A172 (cell line): Measurements from ENCODE around the gene IMMP2L. TPM values are rescaled to one million over a fixed set of nuclear protein-coding genes. Genes with fewer than 3 reads are reported as not detected.
A peak's percentile ranks its signal among the peaks of the same experiment; 100 is the strongest.

ENCODE experiments used
- DNase-seq: peaks from one replicate; pipeline ENCODE4 v3.0.0-alpha.2; 2015; ENCODE audit warnings: low spot score
- total RNA-seq: library from RNA; depleted of rRNA; stranded (reverse); fragments of >200 nt; shearing (Covaris generic); gene quantifications from 2 replicates; pipeline ENCODE4 v1.2.3, GENCODE V29; 2014

Gene IMMP2L
- total RNA-seq, 1 experiment from 2014 or later: 22.6 TPM

DNA sequence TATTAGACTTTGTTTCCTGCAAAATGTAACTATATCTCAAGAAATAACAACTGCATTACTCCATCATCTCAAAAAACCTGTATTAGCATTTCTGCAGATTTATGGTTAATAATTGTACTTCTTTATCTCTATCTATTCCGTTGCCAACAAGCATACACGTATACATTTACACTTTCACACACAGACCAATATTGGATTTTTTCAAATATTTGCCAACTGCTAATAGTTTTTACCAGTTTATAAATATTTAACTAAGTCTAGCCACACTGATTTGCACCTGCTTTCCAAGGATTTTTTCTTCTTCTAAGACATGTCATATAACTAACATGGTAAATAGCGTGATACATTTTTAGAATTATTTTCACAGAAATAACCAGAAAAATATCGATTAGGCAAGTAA, 459.2 kb downstream of the IMMP2L start:
- no peak for DNase-seq

DNA sequence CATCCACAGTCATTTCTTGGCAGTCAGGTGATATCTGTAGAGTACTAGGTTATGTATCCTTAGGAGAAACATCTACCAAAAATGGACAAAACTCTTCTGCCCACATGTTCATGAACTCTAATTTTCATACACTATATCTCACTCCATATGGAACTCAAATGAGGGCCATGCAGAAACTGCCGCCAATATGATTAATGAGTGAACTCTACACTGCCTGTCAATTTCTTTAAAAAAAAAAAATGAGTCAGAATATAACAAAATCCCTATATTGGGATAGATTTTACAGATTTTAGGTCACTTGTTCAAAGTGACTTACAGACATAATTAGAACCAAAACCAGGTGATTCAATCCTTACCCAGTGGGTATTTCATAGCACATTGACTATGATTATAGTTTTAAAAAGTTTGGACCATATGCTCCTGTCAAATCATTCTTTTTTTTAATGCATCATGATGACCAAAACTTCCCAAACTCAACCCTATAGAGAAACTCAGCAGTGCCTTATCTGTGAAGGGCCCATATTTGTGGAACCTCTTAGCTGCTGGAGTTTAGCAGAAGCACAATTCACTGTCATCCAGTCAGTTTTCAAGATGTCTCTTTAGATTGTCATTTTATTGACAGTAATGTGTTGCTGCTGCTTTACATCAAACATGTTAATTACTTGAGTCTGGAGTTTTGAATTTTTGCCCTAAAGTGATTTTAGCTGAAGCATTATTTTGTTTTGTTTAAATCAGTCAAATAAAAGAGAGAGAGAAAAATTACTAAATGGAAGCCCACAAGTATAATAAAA, 460.2 kb downstream of the IMMP2L start:
- no peak for DNase-seq

DNA sequence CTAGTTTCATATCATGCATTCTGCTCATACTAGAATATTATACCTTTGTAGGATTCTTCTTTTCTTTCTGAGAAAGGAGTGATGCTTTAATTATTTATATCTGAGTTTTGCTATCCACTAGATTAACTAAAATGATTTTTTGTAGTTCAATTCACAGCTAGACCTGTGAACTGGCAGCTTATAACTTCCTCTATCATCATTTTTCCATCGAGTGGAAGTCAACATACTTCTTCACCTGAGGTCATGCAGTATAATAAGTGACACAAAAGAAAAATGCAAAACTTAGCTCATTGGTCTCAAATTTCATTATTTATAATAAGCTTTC, 463.4 kb downstream of the IMMP2L start:
- DNase-seq: no peak

DNA sequence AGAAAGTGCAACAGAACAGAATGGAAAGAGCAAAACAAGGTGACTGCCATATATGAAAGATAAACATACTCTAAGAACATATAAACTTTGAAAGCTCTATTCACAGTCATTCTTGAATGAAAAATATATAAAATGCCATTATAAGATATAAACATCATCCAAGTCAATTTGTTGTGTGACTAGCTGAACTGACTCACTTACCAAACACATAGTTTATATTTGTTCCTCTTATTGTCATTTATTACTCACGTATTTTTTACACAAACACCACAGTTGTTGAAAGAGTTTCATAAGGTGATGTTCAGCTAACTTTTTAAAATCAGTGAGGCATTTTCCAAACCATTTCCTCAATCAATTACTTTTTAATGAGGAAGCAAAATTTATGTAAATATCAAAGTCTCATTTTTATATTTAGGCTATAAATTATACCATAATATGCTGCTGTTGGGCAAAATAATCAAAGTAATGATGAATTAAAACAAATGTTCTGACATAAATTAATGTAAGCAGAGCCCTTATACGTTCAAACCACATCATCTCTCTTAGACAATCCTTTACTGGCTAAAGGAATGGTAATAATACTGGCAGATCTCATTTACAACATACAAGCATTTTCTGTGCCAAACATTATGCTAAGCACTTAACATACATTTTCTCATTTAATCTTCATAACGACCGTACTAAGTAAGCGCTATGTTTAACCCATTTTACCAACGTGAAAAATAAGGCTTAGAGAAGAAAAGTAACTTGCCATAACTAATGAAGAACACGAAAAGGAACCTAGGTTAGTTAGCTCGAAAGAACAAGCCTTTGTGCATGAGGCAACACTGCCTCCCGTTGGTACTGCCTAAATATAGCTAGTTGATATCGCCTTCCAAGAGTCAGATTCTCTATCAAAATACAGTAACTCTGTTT, 464.0 kb downstream of the IMMP2L start:
- no peak for DNase-seq

DNA sequence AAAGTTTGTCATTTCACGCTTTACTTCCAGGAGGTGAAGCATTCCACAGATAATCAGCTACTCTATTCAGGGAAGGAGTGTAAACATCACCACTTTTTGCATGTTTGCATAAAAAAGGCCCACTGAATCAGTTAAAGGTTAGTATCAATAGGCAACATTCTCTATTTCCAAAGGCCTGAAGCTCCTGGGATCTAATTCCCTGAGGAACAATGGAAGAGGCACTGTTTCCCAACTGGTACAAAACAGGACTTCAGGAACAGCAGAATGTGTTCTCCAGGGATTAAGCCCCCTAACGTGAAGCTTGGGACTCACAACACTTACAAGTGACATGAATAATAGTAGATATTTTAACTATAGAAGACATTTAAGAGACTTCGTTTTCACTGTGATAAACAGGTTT, 465.3 kb downstream of the IMMP2L start:
- DNase-seq: no peak

DNA sequence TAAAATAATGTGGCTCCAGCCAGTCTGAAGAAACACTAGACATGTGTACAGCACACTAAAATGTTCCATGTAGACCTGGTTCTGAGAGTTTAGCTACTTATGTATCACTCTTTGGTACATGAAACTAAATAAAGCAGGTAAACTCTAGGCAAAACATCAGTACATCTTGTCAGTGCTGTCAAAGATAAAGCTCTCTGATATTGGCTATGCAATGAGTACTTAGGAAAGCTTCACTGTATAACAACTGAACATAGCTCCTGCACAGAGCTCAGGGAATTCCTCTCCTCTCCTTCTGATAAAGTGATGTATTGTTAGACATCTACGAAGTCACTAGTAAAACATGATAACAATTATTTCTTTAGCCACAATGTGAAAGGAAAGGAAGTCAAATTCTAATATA, 467.9 kb downstream of the IMMP2L start:
- DNase-seq: no peak

DNA sequence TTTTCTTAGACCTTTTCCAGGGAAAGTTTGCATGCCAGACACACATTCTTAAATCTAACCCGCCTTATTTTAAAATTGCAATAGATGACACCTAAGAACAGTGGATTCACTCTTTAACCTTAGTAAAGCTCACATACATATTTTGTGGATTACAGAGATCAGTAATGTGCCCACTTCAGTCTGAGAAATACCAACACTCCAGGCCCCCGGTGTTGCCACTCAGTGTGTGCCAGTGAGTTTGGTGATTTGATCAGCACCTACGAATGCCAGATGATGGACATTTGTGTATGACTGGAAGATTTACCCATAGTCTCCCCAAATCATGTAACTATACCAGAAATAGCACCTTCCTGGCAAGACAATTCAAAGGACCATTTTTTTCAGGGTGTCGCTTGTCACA, 468.8 kb downstream of the IMMP2L start:
- no peak for DNase-seq

DNA sequence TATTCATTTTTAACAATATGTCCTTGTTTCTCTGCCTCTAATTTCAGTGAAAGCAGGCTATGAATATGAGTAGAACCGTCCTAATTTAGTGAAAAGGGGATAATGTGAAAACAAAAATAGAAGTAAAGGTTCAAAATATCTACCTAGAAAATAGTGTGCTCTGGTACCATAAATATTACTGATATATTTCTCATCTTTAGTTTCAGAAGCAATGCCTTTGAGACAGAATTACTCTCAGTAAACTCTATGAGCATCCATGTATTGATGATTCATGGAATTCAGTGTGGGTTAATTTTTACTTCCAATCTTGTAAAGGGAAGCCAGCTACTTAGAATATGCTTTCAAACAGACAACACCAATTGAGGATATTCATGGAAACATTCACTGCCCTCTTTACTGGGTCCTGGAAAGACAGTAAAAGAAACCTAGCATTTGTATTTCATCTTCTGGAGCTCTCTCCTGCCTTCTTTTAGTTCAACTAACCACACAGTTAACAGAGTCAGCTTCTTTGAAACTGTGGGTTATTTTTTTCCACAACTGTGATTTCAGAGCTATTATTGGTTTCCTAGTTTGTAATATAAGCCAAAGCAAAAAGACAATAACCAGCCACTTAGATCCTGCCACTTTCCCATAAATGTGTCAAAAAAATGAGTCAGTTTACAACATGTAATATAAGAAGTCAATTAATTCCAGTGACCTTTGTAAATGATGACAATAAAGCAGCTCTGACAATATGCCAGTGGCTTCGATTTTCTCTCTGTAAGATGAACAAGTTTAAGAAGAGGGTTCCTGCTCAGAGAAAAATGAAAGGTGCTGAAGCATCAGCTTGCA, 469.7 kb downstream of the IMMP2L start:
- no peak for DNase-seq

DNA sequence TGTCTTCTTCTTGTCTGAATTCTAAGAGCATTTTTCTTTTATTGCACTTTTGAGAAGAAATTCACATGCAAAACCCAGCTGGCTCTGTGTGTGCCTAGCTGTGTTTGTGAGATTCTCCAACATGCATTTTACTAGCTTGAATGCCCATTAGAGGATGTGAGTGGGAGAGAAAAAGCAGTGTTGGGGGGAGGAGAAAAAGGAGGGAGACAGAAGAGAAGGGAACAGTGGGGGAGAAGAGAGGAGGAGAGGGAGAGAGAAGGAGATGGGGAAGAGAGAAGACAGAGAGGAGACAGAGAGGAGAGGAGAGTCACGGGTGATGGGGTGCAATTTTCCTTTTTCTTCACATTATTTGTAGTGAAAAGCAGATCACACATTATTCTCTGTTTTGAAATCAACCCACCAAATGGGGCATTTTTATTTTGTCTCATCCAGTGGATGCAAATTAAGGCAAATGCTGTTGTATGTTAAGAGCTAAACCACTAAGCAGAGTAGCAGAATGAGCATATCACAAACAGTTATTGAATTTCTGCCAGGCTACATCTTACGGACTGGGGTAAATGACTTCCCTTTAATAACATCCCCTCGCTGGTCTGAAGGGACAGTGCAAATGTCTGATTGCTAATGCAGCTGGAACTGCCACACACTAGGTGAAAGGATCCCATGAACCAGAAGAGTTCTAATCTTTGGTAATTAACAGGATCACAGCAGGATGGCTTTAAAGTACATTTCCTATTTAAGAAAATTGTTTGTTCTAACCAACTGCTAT, 470.5 kb downstream of the IMMP2L start:
- DNase-seq: no peak

DNA sequence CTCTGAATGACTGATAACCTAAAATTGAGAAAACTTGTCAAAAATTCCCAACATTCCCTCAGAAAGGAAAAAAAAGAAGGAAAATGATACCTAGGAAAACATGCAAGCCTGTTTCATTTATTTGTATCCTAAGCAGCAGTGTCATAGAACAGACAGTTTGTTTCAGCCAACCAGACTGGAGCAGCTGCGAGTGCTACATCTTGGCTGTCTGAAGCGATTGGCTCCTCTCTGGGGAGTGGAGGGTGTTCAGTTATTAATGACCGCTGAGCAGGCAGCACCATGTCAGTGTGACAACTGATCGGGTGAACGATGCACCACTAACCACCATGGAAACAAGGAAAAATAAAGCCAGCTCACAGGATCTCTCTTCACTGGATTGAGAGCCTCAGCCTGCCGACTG, 471.4 kb downstream of the IMMP2L start, which contains the start of gene LRRN3:
Gene LRRN3, plus strand, starts transcription at position 282 of the 400 bp plus-strand sequence. CDS start 31,646 bp downstream, outside the sequence.
- no peak for DNase-seq

DNA sequence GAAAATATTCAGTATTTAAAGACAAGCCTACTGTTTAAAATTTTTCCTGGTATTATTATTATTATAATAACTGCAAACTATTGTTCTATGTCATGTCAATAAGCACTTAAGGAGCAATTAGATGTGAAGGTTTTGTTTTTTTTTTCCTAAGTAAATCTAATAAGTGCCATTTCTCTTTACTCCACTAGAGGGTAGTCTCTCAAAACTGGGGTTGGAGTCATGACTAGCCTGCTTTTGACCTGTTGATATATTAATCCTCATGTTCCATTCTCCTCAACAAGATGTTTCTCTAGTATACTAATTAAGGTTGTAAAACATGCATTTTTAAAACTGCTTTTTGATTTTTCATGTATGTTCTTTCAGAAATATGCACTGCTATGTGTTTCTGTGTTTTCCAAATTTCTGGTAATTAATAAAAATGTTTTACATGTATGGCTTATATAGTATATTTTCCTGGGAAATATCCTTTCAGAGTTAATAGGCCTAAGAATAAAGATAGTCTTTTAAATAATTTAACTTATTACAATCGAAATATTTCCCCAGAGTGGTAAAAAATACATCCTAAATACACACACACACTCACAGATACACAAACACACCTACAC, 472.4 kb downstream of the IMMP2L start:
- DNase-seq: peak; percentile 48

DNA sequence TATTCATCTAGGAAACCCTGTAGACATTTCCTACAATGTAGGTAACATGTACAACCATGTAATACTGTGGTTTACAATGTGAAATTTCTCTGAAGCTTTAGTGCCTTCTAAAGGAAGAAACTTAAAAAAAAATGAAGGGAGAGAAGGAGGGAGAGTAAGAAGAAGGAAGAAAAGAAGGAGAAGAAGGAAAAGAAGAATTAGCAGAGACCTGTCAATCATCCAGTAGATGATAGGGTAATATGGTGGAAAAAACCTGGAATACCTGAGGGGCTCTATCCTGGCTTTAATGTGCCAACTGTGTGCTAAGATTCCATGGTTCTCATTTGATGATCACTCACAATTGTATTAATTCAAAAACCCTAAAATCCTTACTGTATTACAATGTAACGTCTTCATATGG, 474.0 kb downstream of the IMMP2L start:
- no peak for DNase-seq

DNA sequence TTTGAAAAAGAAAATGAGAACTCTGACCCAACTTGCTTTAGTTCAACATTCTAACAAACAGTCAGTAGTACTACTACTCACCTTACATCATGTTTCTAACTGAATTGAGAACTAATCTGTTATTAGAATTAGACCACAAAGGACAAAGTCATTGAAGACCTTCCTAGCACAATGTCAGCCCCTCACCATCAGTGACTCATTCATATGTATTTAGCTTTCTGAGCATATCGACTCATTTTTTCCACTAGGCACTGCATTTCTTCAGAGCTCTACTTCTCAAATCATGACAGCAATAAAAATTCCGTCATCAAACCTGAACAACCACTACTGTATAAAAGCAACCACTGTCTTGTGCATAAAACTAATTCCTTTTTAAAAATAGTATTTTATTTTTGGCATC, 475.8 kb downstream of the IMMP2L start:
- no peak for DNase-seq

DNA sequence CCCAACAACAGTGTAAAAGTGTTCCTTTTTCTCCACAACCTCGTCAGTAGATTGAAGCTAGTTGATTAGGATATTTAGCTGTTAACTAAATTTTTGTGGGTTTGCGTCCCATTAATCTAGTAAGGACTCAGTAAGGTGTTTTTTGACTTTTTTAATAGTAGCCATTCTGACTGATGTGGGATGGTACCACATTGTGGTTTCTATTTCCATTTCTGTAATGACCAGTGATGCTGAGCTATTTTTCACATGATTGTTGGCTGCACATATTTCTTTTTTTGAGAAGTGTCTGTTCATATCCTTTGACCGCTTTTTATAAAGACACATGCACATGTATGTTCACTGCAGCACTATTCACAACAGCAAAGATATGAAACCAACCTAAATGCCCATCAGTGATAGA, 476.9 kb downstream of the IMMP2L start:
- no peak for DNase-seq

DNA sequence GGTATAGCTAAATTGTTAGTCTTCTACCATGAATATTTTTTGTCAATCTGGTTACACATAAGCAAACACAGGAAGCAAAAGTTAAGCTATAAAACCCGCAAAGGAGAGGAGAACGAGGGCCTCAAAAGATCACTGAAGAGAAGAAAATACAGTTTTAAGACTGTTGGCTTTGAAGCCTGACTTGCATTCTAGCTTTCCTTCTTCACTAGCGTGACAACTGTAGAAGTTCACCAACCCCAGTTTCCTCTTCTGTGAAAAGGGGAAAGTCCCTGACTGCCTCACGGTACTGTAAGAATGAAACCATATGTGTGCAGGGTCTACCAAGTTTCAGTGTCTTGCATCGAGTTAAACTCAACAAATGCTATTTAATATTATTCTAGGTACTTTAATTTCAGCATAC, 478.9 kb downstream of the IMMP2L start:
- no peak for DNase-seq

DNA sequence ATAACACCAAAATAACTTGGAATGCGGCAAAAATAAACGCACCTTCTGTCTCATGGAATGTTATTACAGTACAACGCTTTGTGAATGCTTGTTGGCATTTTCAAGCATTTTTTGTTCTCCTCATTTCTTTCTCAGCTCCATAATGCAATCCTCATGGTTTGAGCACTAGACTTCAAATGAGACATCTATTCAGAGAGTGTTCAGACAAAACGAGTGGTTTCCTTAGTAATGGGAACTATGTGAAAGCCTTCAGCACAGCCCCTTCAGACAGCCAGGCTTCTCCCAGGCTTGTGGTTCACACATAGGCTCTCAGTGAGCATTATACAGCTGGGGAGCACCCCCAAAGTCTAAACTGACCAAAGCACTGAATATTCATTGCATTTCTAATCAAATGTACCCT, 479.9 kb downstream of the IMMP2L start:
- no peak for DNase-seq

DNA sequence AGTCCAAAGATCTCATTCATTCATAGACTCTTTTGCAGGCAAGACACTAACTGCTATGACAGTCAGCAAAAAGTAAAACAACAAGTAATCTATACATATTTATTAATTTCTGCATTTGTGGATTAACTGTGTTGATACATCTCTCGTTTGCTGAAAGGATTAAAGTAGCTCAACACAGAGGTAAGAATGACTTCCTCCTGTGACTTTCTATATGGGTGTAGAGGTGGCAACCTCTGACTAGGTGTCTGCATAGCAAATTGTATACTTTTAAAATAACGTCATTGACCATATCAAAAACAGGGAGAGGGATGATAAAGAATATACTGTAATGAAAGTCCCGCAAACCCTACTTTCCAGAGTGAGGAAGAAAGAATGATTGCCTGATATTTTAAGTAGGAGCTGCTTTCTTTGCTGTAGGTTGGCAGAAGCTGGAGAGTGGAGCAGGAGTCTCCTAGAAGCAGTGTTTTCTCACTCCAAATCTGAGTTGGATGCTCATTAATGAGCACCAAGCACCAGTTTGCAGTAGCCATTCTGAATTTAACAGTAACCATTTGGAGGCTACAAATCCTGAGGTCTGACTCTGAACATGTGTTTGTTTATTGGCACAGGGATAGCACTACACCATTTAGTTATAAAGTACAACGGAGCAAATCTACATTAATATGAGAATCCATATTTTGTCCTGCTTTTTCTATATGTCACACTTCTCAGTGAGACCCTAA, 480.6 kb downstream of the IMMP2L start:
- no peak for DNase-seq

DNA sequence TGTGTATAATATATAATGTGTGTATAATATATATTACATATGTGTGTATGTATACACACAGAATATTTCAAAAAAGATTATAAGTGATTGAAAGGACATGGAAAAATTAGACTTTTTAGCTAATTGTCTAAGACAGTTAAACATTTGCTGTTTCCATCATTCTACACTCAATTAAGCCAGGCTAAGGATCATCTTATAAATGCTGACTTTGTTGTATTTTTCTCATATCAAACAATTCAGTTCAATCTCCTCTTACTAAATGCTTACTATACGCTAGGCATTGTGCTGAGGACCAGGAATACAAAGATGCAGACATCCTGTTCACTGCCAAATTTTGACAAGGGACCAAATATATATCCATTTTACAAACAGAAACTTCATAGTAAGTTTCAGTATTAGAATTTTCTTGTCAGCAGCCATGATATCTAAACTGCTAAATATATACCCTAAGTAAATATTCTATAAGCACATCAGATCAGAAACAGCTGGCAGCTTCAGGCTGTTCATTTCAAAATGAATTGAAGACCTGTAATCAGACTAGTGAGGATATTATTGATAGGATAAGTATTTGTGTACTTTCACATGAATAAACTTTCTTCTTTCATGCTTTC, 481.7 kb downstream of the IMMP2L start:
- no peak for DNase-seq

DNA sequence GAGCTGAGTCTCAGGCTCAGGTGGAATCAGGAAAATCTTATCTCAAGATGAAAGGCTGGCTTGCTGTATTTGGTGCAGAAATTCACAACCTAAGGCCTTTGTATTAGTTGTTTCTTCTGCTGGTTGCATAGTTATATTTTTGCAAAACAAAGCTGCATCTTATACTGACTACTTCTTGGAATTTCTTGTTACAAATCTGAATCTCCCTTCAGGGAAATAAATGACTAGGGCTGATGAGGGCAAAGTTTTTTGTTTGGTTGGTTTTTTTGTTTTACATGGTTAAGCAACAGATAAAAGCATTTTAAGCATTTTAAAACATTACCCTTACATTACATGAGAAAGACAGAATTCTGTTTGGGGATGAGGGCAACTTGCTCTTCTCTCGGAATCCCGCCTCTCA, 485.3 kb downstream of the IMMP2L start:
- no peak for DNase-seq

DNA sequence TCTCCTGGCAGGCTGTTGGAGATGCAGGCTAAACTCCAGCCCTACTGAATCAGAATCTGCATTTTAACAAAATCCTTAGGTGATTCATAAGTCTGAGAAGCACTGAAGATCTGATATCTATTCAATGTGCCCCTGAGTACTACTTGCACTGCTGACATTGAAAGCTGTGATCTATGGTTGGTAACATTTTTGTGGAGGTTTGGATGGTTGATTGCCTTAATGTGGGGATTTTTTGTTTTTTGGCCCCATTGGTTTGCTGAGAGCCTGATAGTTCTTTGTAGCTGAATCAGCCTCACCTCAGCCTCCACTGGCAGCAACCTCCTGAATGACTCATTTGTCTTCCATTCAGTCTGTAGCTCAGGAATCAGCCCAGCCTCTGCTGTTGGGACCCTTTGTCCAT, 486.1 kb downstream of the IMMP2L start:
- DNase-seq: peak; percentile 27
